CD4-positive, alpha-beta T cell (primary cell): Measurements from ENCODE around the gene ENC1. TPM values are rescaled to one million over a fixed set of nuclear protein-coding genes. Genes with fewer than 3 reads are reported as not detected.

Experiments used
- ATAC-seq: fragments of 200-7000 bp; cut with Tn5 transposase; one replicate; pipeline ENCODE4 v1.10.0; 2022; ENCODE audit warnings: mild to moderate bottlenecking; ENCODE audit not compliant: poor library complexity
- CTCF ChIA-PET: fragments of 350-600 bp; sonication (Branson Sonifier 250); formaldehyde crosslinking; loops from one replicate; lab custom pipeline; 2021; ENCODE audit warnings: antibody characterized with exemption, inconsistent platforms; lab: Charles Lee
- POLR2A ChIA-PET: fragments of 350-600 bp; sonication (Branson Sonifier 250); formaldehyde crosslinking; loops from one replicate; lab custom pipeline; 2021; ENCODE audit warnings: antibody characterized with exemption, inconsistent platforms; lab: Charles Lee
- DNase-seq, 14 experiments: peaks; one replicate each; pipeline ENCODE4 v3.0.0-alpha.2; 2013 to 2020; ENCODE audit warnings: mixed read lengths in 2 of 14
- H3K27ac ChIP-seq, 2 donors: one replicate each; pipeline versions ENCODE4 v1.5.1 to v1.7.0; 2013; ENCODE audit warnings: low read length in 2 of 2, low read depth in 1 of 2, mild to moderate bottlenecking in 1 of 2
- H3K27me3 ChIP-seq, 2 experiments: 1 replicate in 1 of 2; 2 replicates in 1 of 2; pipeline versions ENCODE4 v1.6.1 to v1.7.0; 2013; ENCODE audit warnings: low read length in 2 of 2, control low read depth in 1 of 2, mild to moderate bottlenecking in 1 of 2, moderate library complexity in 1 of 2; ENCODE audit not compliant: insufficient read depth in 2 of 2, control insufficient read depth in 1 of 2
- H3K36me3 ChIP-seq: one replicate; pipeline ENCODE4 v1.6.1; 2013; ENCODE audit warnings: low read length, control low read depth; ENCODE audit not compliant: insufficient read depth
- H3K4me1 ChIP-seq: one replicate; pipeline ENCODE4 v1.6.1; 2013; ENCODE audit warnings: low read length, control low read depth; ENCODE audit not compliant: insufficient read depth
- H3K4me3 ChIP-seq: one replicate; pipeline ENCODE4 v1.5.1; 2013; ENCODE audit warnings: mild to moderate bottlenecking, low read length, moderate library complexity
- H3K9me3 ChIP-seq, 2 experiments: 1 replicate in 1 of 2; 2 replicates in 1 of 2; pipeline versions ENCODE4 v1.6.1 to v1.7.0; 2013; ENCODE audit warnings: low read length in 2 of 2, mild to moderate bottlenecking in 2 of 2, control low read depth in 1 of 2, moderate library complexity in 1 of 2; ENCODE audit not compliant: control insufficient read depth in 1 of 2, insufficient read depth in 1 of 2
- H3K27ac Mint-ChIP-seq: one replicate; pipeline ENCODE4 v1.8.0; 2020; ENCODE audit warnings: mixed read lengths
- H3K27me3 Mint-ChIP-seq: one replicate; pipeline ENCODE4 v1.8.0; 2021; ENCODE audit warnings: mixed read lengths
- H3K36me3 Mint-ChIP-seq: one replicate; pipeline ENCODE4 v1.8.0; 2021; ENCODE audit warnings: low read depth, mixed read lengths
- H3K4me1 Mint-ChIP-seq: one replicate; pipeline ENCODE4 v1.8.0; 2021; ENCODE audit warnings: low read depth, mixed read lengths
- H3K4me3 Mint-ChIP-seq: one replicate; pipeline ENCODE4 v1.8.0; 2020; ENCODE audit warnings: mild to moderate bottlenecking, mixed read lengths
- H3K9me3 Mint-ChIP-seq: one replicate; pipeline ENCODE4 v1.8.0; 2020; ENCODE audit warnings: mixed read lengths
- CTCF ChIP-seq: fragments of 200-600 bp; IDR thresholded peaks from one replicate; pipeline ENCODE4 v1.8.0; 2022; ENCODE audit warnings: antibody characterized with exemption, mild to moderate bottlenecking
- intact Hi-C, 2 experiments: fragments of 100-400 bp; cut with DNase I in 1 of 2; cut with micrococcal nuclease in 1 of 2; formaldehyde crosslinking; loops; one replicate each; pipeline versions ENCODE4 v1.15.1 to v1.9.0; 2023 to 2025; cut with DNase I, micrococcal nuclease
- total RNA-seq, 174 experiments: library from RNA in 2 of 174; stranded (reverse) in 2 of 174; gene quantifications; one replicate each; pipeline ENCODE4 v1.2.3 and lab custom pipeline; 2021 to 2026

ENC1 gene
- total RNA-seq, 2 experiments from 2014 or later, result 39.6 to 40.1 TPM

GRCh38 chr5:74624931-74625505 is 15.5 kb downstream of the ENC1 start:
- H3K36me3 ChIP-seq, result no peaks in the 10 kb centered on the region
- no peak overlapping the region for H3K4me3 ChIP-seq
- H3K9me3 ChIP-seq, result peaks cover 0 to 4% of the 10 kb centered on the region in 2 experiments
- Mint-ChIP-seq H3K36me3 (no peaks in the 10 kb centered on the region), H3K4me3 (no peak overlapping the region), H3K9me3 (no peaks in the 10 kb centered on the region), H3K4me1 (peaks cover 5% of the 10 kb centered on the region), H3K27ac (no peak overlapping the region), H3K27me3 (peaks cover 9% of the 10 kb centered on the region)
- ChIA-PET POLR2A (no interaction called here), CTCF (interaction anchor here (1.3 kb wide), 1 partner anchor 15 kb away, joined by 4 read pairs; no protein-coding TSS in a partner anchor)
- intact Hi-C loops, result no loop called here
- DNase-seq (no peak), ATAC-seq (no peak)
- no peaks in the 10 kb centered on the region for H3K4me1 ChIP-seq
- TF ChIP-seq CTCF, result no peak
- H3K27me3 ChIP-seq, result no peaks in the 10 kb centered on the region
- H3K27ac ChIP-seq, result no peak overlapping the region

- ChIA-PET CTCF (interaction anchor here (1.3 kb wide), 1 partner anchor 16 kb away, joined by 4 read pairs; no protein-coding TSS in a partner anchor), POLR2A (no interaction called here)
- H3K9me3 ChIP-seq, result peaks cover 0 to 4% of the 10 kb centered on the region in 2 experiments
- Mint-ChIP-seq H3K4me1 (peaks cover 5% of the 10 kb centered on the region), H3K27ac (no peak overlapping the region), H3K36me3 (no peaks in the 10 kb centered on the region), H3K27me3 (peaks cover 11% of the 10 kb centered on the region), H3K9me3 (no peaks in the 10 kb centered on the region), H3K4me3 (no peak overlapping the region)
- no peaks in the 10 kb centered on the region for H3K36me3 ChIP-seq
- no peaks in the 10 kb centered on the region for H3K4me1 ChIP-seq
- H3K27me3 ChIP-seq, result no peaks in the 10 kb centered on the region
- TF ChIP-seq CTCF, result no peak
- DNase-seq, result no peak
- H3K27ac ChIP-seq, result no peak overlapping the region
- intact Hi-C loops, result no loop called here
- H3K4me3 ChIP-seq, result no peak overlapping the region
- no peak for ATAC-seq
Observed at GRCh38 chr5:74624501-74624900, 16.0 kb downstream of the ENC1 start.

- ChIA-PET POLR2A (no interaction called here), CTCF (no interaction called here)
- no peak for TF ChIP-seq CTCF
- ATAC-seq (no peak), DNase-seq (no peak)
- H3K27me3 ChIP-seq, result no peaks in the 10 kb centered on the region
- peaks cover 0 to 4% of the 10 kb centered on the region in 2 experiments for H3K9me3 ChIP-seq
- H3K27ac Mint-ChIP-seq, result no peak overlapping the region
- no peaks in the 10 kb centered on the region for H3K36me3 Mint-ChIP-seq
- no peaks in the 10 kb centered on the region for H3K9me3 Mint-ChIP-seq
- intact Hi-C loops, result no loop called here
- no peak overlapping the region for H3K4me3 ChIP-seq
- no peak overlapping the region for H3K27ac ChIP-seq
- no peaks in the 10 kb centered on the region for H3K36me3 ChIP-seq
- peaks cover 11% of the 10 kb centered on the region for H3K27me3 Mint-ChIP-seq
- peaks cover 5% of the 10 kb centered on the region for H3K4me1 Mint-ChIP-seq
- no peaks in the 10 kb centered on the region for H3K4me1 ChIP-seq
- no peak overlapping the region for H3K4me3 Mint-ChIP-seq
Observed at GRCh38 chr5:74623748-74624408, 16.6 kb downstream of the ENC1 start.
